ENCODE results near the gene KIF1A.
"Not testable (repeated sequence)": the region's sequence is repeated elsewhere in the genome, so short reads cannot be mapped to it uniquely, and the experiment has no call there.

Gene KIF1A

GRCh38 chr2:240698852-240699561 is 121.0 kb downstream of the KIF1A start:
- CTCF ChIA-PET, H3K4me1 Mint-ChIP-seq, H3K36me3 Mint-ChIP-seq, H3K4me3 Mint-ChIP-seq, H3K27ac Mint-ChIP-seq, H3K9me3 Mint-ChIP-seq: not testable (repeated sequence)
- peak; percentile 17 for DNase-seq
- H3K27me3 Mint-ChIP-seq: peaks cover 26% of the 10 kb centered on the region

GRCh38 chr2:240696469-240696868 is 123.5 kb downstream of the KIF1A start:
- DNase-seq, H3K27me3 Mint-ChIP-seq, H3K27ac Mint-ChIP-seq, H3K4me3 Mint-ChIP-seq, H3K36me3 Mint-ChIP-seq, CTCF ChIA-PET, H3K9me3 Mint-ChIP-seq, H3K4me1 Mint-ChIP-seq: not testable (repeated sequence)

GRCh38 chr2:240695593-240695992 is 124.4 kb downstream of the KIF1A start:
- H3K27ac Mint-ChIP-seq, CTCF ChIA-PET: not testable (repeated sequence)

GRCh38 chr2:240694304-240694703 is 125.7 kb downstream of the KIF1A start:
- H3K36me3 Mint-ChIP-seq, H3K9me3 Mint-ChIP-seq, H3K27ac Mint-ChIP-seq, DNase-seq, H3K4me3 Mint-ChIP-seq, CTCF ChIA-PET, H3K4me1 Mint-ChIP-seq, H3K27me3 Mint-ChIP-seq: not testable (repeated sequence)

More at GRCh38 chr2:240695593-240695992, 124.4 kb downstream of the KIF1A start:
- not testable (repeated sequence) for H3K36me3 Mint-ChIP-seq, DNase-seq, H3K27me3 Mint-ChIP-seq, H3K4me1 Mint-ChIP-seq, H3K9me3 Mint-ChIP-seq, H3K4me3 Mint-ChIP-seq

- DNase-seq, H3K9me3 Mint-ChIP-seq, H3K27me3 Mint-ChIP-seq, H3K27ac Mint-ChIP-seq, CTCF ChIA-PET, H3K4me3 Mint-ChIP-seq, H3K4me1 Mint-ChIP-seq, H3K36me3 Mint-ChIP-seq: not testable (repeated sequence)
These were observed 127.1 kb downstream of the KIF1A start for GRCh38 chr2:240692583-240693561.

- H3K36me3 Mint-ChIP-seq, H3K27ac Mint-ChIP-seq, DNase-seq, CTCF ChIA-PET, H3K9me3 Mint-ChIP-seq, H3K4me1 Mint-ChIP-seq, H3K4me3 Mint-ChIP-seq, H3K27me3 Mint-ChIP-seq: not testable (repeated sequence)
These were observed 128.2 kb downstream of the KIF1A start, which contains the start of gene AQP12A for GRCh38 chr2:240691631-240692420. AQP12A (plus strand) TSS chr2:240691866; CDS start chr2:240691914, 48 bp downstream.

GRCh38 chr2:240691075-240691427 is 129.0 kb downstream of the KIF1A start:
- DNase-seq, H3K4me1 Mint-ChIP-seq, CTCF ChIA-PET, H3K9me3 Mint-ChIP-seq, H3K27ac Mint-ChIP-seq, H3K27me3 Mint-ChIP-seq, H3K4me3 Mint-ChIP-seq, H3K36me3 Mint-ChIP-seq: not testable (repeated sequence)

- CTCF ChIA-PET, H3K27ac Mint-ChIP-seq, H3K27me3 Mint-ChIP-seq, H3K36me3 Mint-ChIP-seq, H3K4me3 Mint-ChIP-seq, H3K9me3 Mint-ChIP-seq, H3K4me1 Mint-ChIP-seq, DNase-seq: not testable (repeated sequence)
These were observed 129.5 kb downstream of the KIF1A start for GRCh38 chr2:240690421-240691074.

GRCh38 chr2:240689975-240690374 is 130.0 kb downstream of the KIF1A start:
- no peak overlapping the region for H3K4me3 Mint-ChIP-seq
- CTCF ChIA-PET: no interaction called here
- H3K27ac Mint-ChIP-seq: no peak overlapping the region
- no peak for DNase-seq
- H3K36me3 Mint-ChIP-seq: no peaks in the 10 kb centered on the region
- peaks cover 3% of the 10 kb centered on the region for H3K4me1 Mint-ChIP-seq
- H3K9me3 Mint-ChIP-seq: no peaks in the 10 kb centered on the region
- peaks cover 13% of the 10 kb centered on the region for H3K27me3 Mint-ChIP-seq

GRCh38 chr2:240688553-240688919 is 131.5 kb downstream of the KIF1A start:
- Mint-ChIP-seq H3K4me3 (no peak overlapping the region), H3K36me3 (no peaks in the 10 kb centered on the region), H3K27ac (no peak overlapping the region), H3K4me1 (peaks cover 8% of the 10 kb centered on the region), H3K27me3 (peaks cover 24% of the 10 kb centered on the region), H3K9me3 (no peaks in the 10 kb centered on the region)
- DNase-seq: no peak
- CTCF ChIA-PET: interaction anchor here (0.7 kb wide), 1 partner anchor 58 kb away, joined by 3 read pairs; no protein-coding TSS in a partner anchor

- CTCF ChIA-PET: interaction anchor here (0.7 kb wide), 1 partner anchor 57 kb away, joined by 3 read pairs; no protein-coding TSS in a partner anchor
- H3K27ac Mint-ChIP-seq: no peak overlapping the region
These were observed 132.1 kb downstream of the KIF1A start for GRCh38 chr2:240687741-240688552.

GRCh38 chr2:240687045-240687740 is 132.8 kb downstream of the KIF1A start:
- CTCF ChIA-PET: interaction anchor here (1.2 kb wide), 1 partner anchor 173 kb away, joined by 3 read pairs; no protein-coding TSS in a partner anchor
- no peak overlapping the region for H3K27ac Mint-ChIP-seq
- no peaks in the 10 kb centered on the region for H3K9me3 Mint-ChIP-seq

More at GRCh38 chr2:240687741-240688552, 132.1 kb downstream of the KIF1A start:
- DNase-seq: no peak
- Mint-ChIP-seq H3K4me3 (no peak overlapping the region), H3K36me3 (no peaks in the 10 kb centered on the region), H3K4me1 (peaks cover 11% of the 10 kb centered on the region), H3K27me3 (peaks cover 24% of the 10 kb centered on the region), H3K9me3 (no peaks in the 10 kb centered on the region)

GRCh38 chr2:240686460-240686859 is 133.6 kb downstream of the KIF1A start:
- no peak overlapping the region for H3K4me3 Mint-ChIP-seq
- H3K27ac Mint-ChIP-seq: peak overlapping the region; percentile 35
- peaks cover 11% of the 10 kb centered on the region for H3K4me1 Mint-ChIP-seq
- no peak for DNase-seq
- CTCF ChIA-PET: interaction anchor here (1.2 kb wide), 1 partner anchor 172 kb away, joined by 3 read pairs; no protein-coding TSS in a partner anchor
- H3K9me3 Mint-ChIP-seq: no peaks in the 10 kb centered on the region
- H3K27me3 Mint-ChIP-seq: peaks cover 24% of the 10 kb centered on the region
- H3K36me3 Mint-ChIP-seq: no peaks in the 10 kb centered on the region

More at GRCh38 chr2:240687045-240687740, 132.8 kb downstream of the KIF1A start:
- no peak for DNase-seq
- no peaks in the 10 kb centered on the region for H3K36me3 Mint-ChIP-seq
- H3K4me3 Mint-ChIP-seq: no peak overlapping the region
- peaks cover 24% of the 10 kb centered on the region for H3K27me3 Mint-ChIP-seq
- peaks cover 11% of the 10 kb centered on the region for H3K4me1 Mint-ChIP-seq

All from activated naive CD4-positive, alpha-beta T cell treated with anti-CD3 and anti-CD28 coated beads, Interleukin-2, amount 10 ng/mL, durations not matched to agents 7 days and 5 days (primary cell).